ENCODE data around the gene CIB2.

DNA sequence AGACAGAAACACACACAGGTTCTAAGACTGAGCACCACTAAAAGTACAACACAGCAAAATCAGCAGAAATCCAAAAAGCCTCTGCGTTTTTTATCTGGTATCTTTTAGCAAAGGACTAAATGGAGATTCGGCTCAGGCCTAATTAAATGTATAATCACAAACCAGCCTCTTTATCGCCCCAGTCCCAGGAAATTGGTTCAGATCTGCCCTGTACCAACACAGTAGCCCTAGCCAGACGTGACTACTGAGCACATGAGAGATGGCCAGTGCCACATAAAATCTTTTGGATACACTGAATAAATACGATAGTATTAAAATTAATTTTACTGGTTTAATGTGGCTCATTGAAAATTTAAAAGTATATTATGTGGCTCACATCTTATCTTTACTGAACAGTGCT is 73.4 kb downstream of the CIB2 start:
- TF ChIP-seq, protein P1, sequence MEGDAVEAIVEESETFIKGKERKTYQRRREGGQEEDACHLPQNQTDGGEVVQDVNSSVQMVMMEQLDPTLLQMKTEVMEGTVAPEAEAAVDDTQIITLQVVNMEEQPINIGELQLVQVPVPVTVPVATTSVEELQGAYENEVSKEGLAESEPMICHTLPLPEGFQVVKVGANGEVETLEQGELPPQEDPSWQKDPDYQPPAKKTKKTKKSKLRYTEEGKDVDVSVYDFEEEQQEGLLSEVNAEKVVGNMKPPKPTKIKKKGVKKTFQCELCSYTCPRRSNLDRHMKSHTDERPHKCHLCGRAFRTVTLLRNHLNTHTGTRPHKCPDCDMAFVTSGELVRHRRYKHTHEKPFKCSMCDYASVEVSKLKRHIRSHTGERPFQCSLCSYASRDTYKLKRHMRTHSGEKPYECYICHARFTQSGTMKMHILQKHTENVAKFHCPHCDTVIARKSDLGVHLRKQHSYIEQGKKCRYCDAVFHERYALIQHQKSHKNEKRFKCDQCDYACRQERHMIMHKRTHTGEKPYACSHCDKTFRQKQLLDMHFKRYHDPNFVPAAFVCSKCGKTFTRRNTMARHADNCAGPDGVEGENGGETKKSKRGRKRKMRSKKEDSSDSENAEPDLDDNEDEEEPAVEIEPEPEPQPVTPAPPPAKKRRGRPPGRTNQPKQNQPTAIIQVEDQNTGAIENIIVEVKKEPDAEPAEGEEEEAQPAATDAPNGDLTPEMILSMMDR (conservative IDR thresholded peaks at IDR 0.05), result no peak
- TF ChIP-seq EZH2 (IDR thresholded peaks at IDR 0.05; ENCODE audit: low read depth), result no peak

All from PC-9 (cell line).